HEK293 (cell line): Measurements from ENCODE around the gene CAP2.

Experiments used
- GLI2 ChIP-seq: fragments of 450-650 bp; formaldehyde crosslinking; IDR thresholded peaks from 2 replicates; pipeline ENCODE4; 2017; ENCODE audit warnings: missing biosample characterization, missing genetic modification characterization, low read depth, borderline replicate concordance
- GLI4 ChIP-seq: fragments of 450-650 bp; formaldehyde crosslinking; IDR thresholded peaks from 2 replicates; pipeline ENCODE4 v1.5.1; 2016; ENCODE audit warnings: missing biosample characterization, missing genetic modification characterization
- HOXC10 ChIP-seq: sonication (generic); formaldehyde crosslinking; IDR thresholded peaks from 2 replicates; pipeline ENCODE4 v1.8.1; 2023; ENCODE audit warnings: mild to moderate bottlenecking, missing genetic modification reagents
- IKZF3 ChIP-seq: fragments of 450-650 bp; IDR thresholded peaks from 2 replicates; pipeline ENCODE4 v1.5.0; 2018; ENCODE audit warnings: missing biosample characterization, mild to moderate bottlenecking, missing genetic modification characterization, moderate library complexity
- INSM2 ChIP-seq: fragments of 450-650 bp; formaldehyde crosslinking; IDR thresholded peaks from 2 replicates; pipeline ENCODE4 v1.5.1; 2016; ENCODE audit warnings: missing biosample characterization, missing genetic modification characterization
- KLF17 ChIP-seq: fragments of 450-650 bp; formaldehyde crosslinking; IDR thresholded peaks from 2 replicates; pipeline ENCODE4 v1.5.1; 2016; ENCODE audit warnings: missing biosample characterization, missing genetic modification characterization
- KLF7 ChIP-seq: fragments of 450-650 bp; formaldehyde crosslinking; IDR thresholded peaks from 2 replicates; pipeline ENCODE4 v1.5.1; 2016; ENCODE audit warnings: missing biosample characterization, missing genetic modification characterization, borderline replicate concordance
- OVOL3 ChIP-seq: fragments of 450-650 bp; formaldehyde crosslinking; IDR thresholded peaks from 2 replicates; pipeline ENCODE4 v1.5.1; 2016; ENCODE audit warnings: missing biosample characterization, missing genetic modification characterization
- PATZ1 ChIP-seq: fragments of 450-650 bp; formaldehyde crosslinking; IDR thresholded peaks from 2 replicates; pipeline ENCODE4 v1.5.1; 2016; ENCODE audit warnings: missing biosample characterization, missing genetic modification characterization
- RBAK ChIP-seq: fragments of 450-650 bp; formaldehyde crosslinking; IDR thresholded peaks from 2 replicates; pipeline ENCODE4 v1.5.1; 2016; ENCODE audit warnings: missing biosample characterization, missing genetic modification characterization
- REPIN1 ChIP-seq: fragments of 450-650 bp; formaldehyde crosslinking; IDR thresholded peaks from 2 replicates; pipeline ENCODE4 v1.5.1; 2017; ENCODE audit warnings: missing biosample characterization, missing genetic modification characterization, low read depth
- ZBTB7A ChIP-seq: fragments of 450-650 bp; formaldehyde crosslinking; IDR thresholded peaks from 2 replicates; pipeline ENCODE4 v1.5.1; 2016; ENCODE audit warnings: low read depth, missing biosample characterization, missing genetic modification characterization
- ZIC2 ChIP-seq: fragments of 450-650 bp; formaldehyde crosslinking; IDR thresholded peaks from 2 replicates; pipeline ENCODE4 v1.5.1; 2016; ENCODE audit warnings: missing biosample characterization, missing genetic modification characterization
- ZNF112 ChIP-seq: fragments of 450-650 bp; formaldehyde crosslinking; IDR thresholded peaks from 2 replicates; pipeline ENCODE4 v1.5.0; 2017; ENCODE audit warnings: missing biosample characterization, missing genetic modification characterization
- ZNF169 ChIP-seq: fragments of 450-650 bp; formaldehyde crosslinking; IDR thresholded peaks from 2 replicates; pipeline ENCODE4 v1.5.1; 2016; ENCODE audit warnings: missing biosample characterization, missing genetic modification characterization
- ZNF248 ChIP-seq: fragments of 450-650 bp; formaldehyde crosslinking; IDR thresholded peaks from 2 replicates; pipeline ENCODE4 v1.5.1; 2017; ENCODE audit warnings: missing biosample characterization, missing genetic modification characterization
- ZNF26 ChIP-seq: fragments of 450-650 bp; formaldehyde crosslinking; IDR thresholded peaks from 2 replicates; pipeline ENCODE4 v1.5.1; 2016; ENCODE audit warnings: missing biosample characterization, missing genetic modification characterization
- ZNF266 ChIP-seq: fragments of 450-650 bp; formaldehyde crosslinking; IDR thresholded peaks from 2 replicates; pipeline ENCODE4 v1.5.1; 2016; ENCODE audit warnings: missing biosample characterization, missing genetic modification characterization, low read depth
- ZNF280C ChIP-seq: fragments of 450-650 bp; formaldehyde crosslinking; IDR thresholded peaks from 2 replicates; pipeline ENCODE4 v1.5.1; 2016; ENCODE audit warnings: missing biosample characterization, missing genetic modification characterization
- ZNF292 ChIP-seq: fragments of 450-650 bp; formaldehyde crosslinking; IDR thresholded peaks from 2 replicates; pipeline ENCODE4 v1.5.1; 2016; ENCODE audit warnings: low read depth, missing biosample characterization, missing genetic modification characterization, borderline replicate concordance
- ZNF37A ChIP-seq: fragments of 450-650 bp; IDR thresholded peaks from 2 replicates; pipeline ENCODE4 v1.5.1; 2018; ENCODE audit warnings: missing biosample characterization, missing genetic modification characterization
- ZNF426 ChIP-seq: fragments of 450-650 bp; formaldehyde crosslinking; IDR thresholded peaks from 2 replicates; pipeline ENCODE4 v1.5.1; 2017; ENCODE audit warnings: missing biosample characterization, missing genetic modification characterization, mild to moderate bottlenecking, inconsistent platforms, moderate library complexity
- ZNF449 ChIP-seq: fragments of 450-650 bp; formaldehyde crosslinking; IDR thresholded peaks from 2 replicates; pipeline ENCODE4 v1.5.1; 2017; ENCODE audit warnings: missing biosample characterization, mild to moderate bottlenecking, missing genetic modification characterization, moderate library complexity
- ZNF692 ChIP-seq: fragments of 450-650 bp; formaldehyde crosslinking; IDR thresholded peaks from 2 replicates; pipeline ENCODE4 v1.5.1; 2016; ENCODE audit warnings: missing biosample characterization, missing genetic modification characterization
- ZNF76 ChIP-seq: fragments of 450-650 bp; formaldehyde crosslinking; IDR thresholded peaks from 2 replicates; pipeline ENCODE4; 2016; ENCODE audit warnings: low read depth, missing biosample characterization, missing genetic modification characterization, borderline replicate concordance
- ZNF791 ChIP-seq: fragments of 450-650 bp; formaldehyde crosslinking; IDR thresholded peaks from 2 replicates; pipeline ENCODE4 v1.5.1; 2016; ENCODE audit warnings: missing biosample characterization, missing genetic modification characterization
- ZSCAN4 ChIP-seq: fragments of 450-650 bp; formaldehyde crosslinking; IDR thresholded peaks from 2 replicates; pipeline ENCODE4 v1.5.1; 2017; ENCODE audit warnings: missing biosample characterization, missing genetic modification characterization

The CAP2 gene

GRCh38 chr6:17473554-17473953, 80.2 kb downstream of the CAP2 start (continued):
- 0 out of 2 replicates have a peak, but pooled peaks have one; percentile 67 for TF ChIP-seq KLF17 (tag by site-specific recombination)
- peak; percentile 42; the same call in 1 of the 2 replicates for TF ChIP-seq KLF7 (tag by site-specific recombination)
- TF ChIP-seq GLI2 = peak; percentile 79
- TF ChIP-seq IKZF3 (tag by site-specific recombination) = peak; percentile 89
- TF ChIP-seq PATZ1 (tag by site-specific recombination) = peak; percentile 88
- TF ChIP-seq ZNF76 = peak; percentile 54; the same call in 1 of the 2 replicates
- no peak for TF ChIP-seq ZNF426 (tag by site-specific recombination)
- no peak for TF ChIP-seq REPIN1
- no peak for TF ChIP-seq ZBTB7A (tag by site-specific recombination)
- peak; percentile 44; the same call in 1 of the 2 replicates for TF ChIP-seq ZIC2 (tag by site-specific recombination)
- TF ChIP-seq ZNF169 (tag by site-specific recombination) = no peak
- TF ChIP-seq ZNF248 (tag by site-specific recombination) = no peak
- no peak for TF ChIP-seq RBAK (tag by site-specific recombination)
- TF ChIP-seq ZNF26 (tag by site-specific recombination) = no peak
- TF ChIP-seq ZNF280C (tag by site-specific recombination) = no peak
- TF ChIP-seq ZNF112 = no peak
- TF ChIP-seq ZNF449 (tag by site-specific recombination) = peak; percentile 35; the same call in 1 of the 2 replicates
- no peak for TF ChIP-seq ZNF292 (tag by site-specific recombination)
- TF ChIP-seq ZNF37A (tag by site-specific recombination) = no peak
- no peak for TF ChIP-seq ZNF791 (tag by site-specific recombination)
- TF ChIP-seq INSM2 = peak; percentile 94
- TF ChIP-seq ZNF266 = no peak
- TF ChIP-seq OVOL3 (tag by site-specific recombination) = peak; percentile 88; the same call in 1 of the 2 replicates
- no peak for TF ChIP-seq HOXC10 (CRISPR knock-in tag)
- TF ChIP-seq GLI4 (tag by site-specific recombination) = no peak
- peak; percentile 43; the same call in 1 of the 2 replicates for TF ChIP-seq ZSCAN4
- 0 out of 2 replicates have a peak, but pooled peaks have one; percentile 34 for TF ChIP-seq ZNF692 (tag by site-specific recombination)
